GM03348 (cell line): ENCODE measurements around the gene ABCC4.
A peak's percentile ranks its signal among the peaks of the same experiment; 100 is the strongest.
"Not testable (repeated sequence)": the region's sequence is repeated elsewhere in the genome, so short reads cannot be mapped to it uniquely, and the experiment has no call there.

ENCODE experiments used
- DNase-seq: peaks from one replicate; pipeline ENCODE4 v3.0.0; 2012; ENCODE audit warnings: low spot score

The ABCC4 gene

GRCh38 chr13:95298169-95298965 is 2.9 kb downstream of the ABCC4 start:
- no peak for DNase-seq

GRCh38 chr13:95296326-95296925 is 4.8 kb downstream of the ABCC4 start:
- DNase-seq, result peak; percentile 60

GRCh38 chr13:95295026-95295425 is 6.2 kb downstream of the ABCC4 start:
- DNase-seq, result no peak

GRCh38 chr13:95292622-95293021 is 8.6 kb downstream of the ABCC4 start:
- no peak for DNase-seq

- DNase-seq, result not testable (repeated sequence)
Observed at GRCh38 chr13:95289901-95290300, 11.3 kb downstream of the ABCC4 start.

- no peak for DNase-seq
Observed at GRCh38 chr13:95289020-95289444, 12.2 kb downstream of the ABCC4 start.

GRCh38 chr13:95284436-95284835 is 16.8 kb downstream of the ABCC4 start:
- no peak for DNase-seq

GRCh38 chr13:95279016-95279415 is 22.2 kb downstream of the ABCC4 start:
- no peak for DNase-seq

- no peak for DNase-seq
Observed at GRCh38 chr13:95276037-95276505, 25.2 kb downstream of the ABCC4 start.

GRCh38 chr13:95275322-95276036 is 25.8 kb downstream of the ABCC4 start:
- peak; percentile 51 for DNase-seq

GRCh38 chr13:95273592-95274132 is 27.6 kb downstream of the ABCC4 start:
- not testable (repeated sequence) for DNase-seq

- DNase-seq, result not testable (repeated sequence)
Observed at GRCh38 chr13:95272076-95272475, 29.2 kb downstream of the ABCC4 start.

- no peak for DNase-seq
Observed at GRCh38 chr13:95269756-95270155, 31.5 kb downstream of the ABCC4 start.

GRCh38 chr13:95268343-95269065 is 32.7 kb downstream of the ABCC4 start:
- not testable (repeated sequence) for DNase-seq

- DNase-seq, result peak; percentile 79
Observed at GRCh38 chr13:95267662-95268342, 33.4 kb downstream of the ABCC4 start.

- no peak for DNase-seq
Observed at GRCh38 chr13:95264225-95264624, 37.0 kb downstream of the ABCC4 start.

- DNase-seq, result no peak
Observed at GRCh38 chr13:95262837-95263384, 38.3 kb downstream of the ABCC4 start.

- no peak for DNase-seq
Observed at GRCh38 chr13:95261956-95262355, 39.3 kb downstream of the ABCC4 start.

GRCh38 chr13:95260031-95260525 is 41.2 kb downstream of the ABCC4 start:
- DNase-seq, result no peak

GRCh38 chr13:95258619-95259194 is 42.5 kb downstream of the ABCC4 start:
- DNase-seq, result no peak
